Measurements from ENCODE around the gene ARAP3. TPM values are rescaled to one million over a fixed set of nuclear protein-coding genes. Genes with fewer than 3 reads are reported as not detected.

The ARAP3 gene
- total and polyA plus RNA-seq, 2 experiments from 2014 or later, result 0.59 to 1.6 TPM

DNA sequence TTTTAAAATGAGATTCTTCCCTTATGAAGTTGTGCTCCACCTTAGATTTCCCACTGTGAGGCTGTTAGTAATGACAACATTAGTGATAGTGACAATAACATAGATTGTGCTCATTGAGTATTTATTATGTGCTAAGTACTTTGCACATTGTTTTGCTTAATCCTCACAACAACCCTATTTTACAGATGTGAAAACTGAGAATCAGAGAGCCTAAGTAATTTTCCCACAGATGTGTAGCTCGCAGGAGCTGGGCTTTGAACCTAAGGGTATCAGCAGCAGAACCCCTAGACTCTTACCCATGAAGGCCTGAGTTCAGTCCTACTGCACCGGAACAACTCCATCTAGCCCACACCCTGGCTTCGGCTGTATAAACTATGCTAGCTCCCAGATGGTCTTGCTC is 15.6 kb upstream of the ARAP3 start:
- Histone ChIP-seq H3K4me1 (ENCODE audit: low read depth) (peaks cover 3% of the 10 kb centered on the region), H3K36me3 (no peaks in the 10 kb centered on the region), H3K27ac (no peak overlapping the region), H3K27me3 (peaks cover 65% of the 10 kb centered on the region), H3K9me3 (ENCODE audit: low read depth) (no peaks in the 10 kb centered on the region), H3K4me3 (no peak overlapping the region)
- DNase-seq (ENCODE audit: low read depth in 1 of 2, low spot score in 1 of 2), result no peak
- TF ChIP-seq, protein P1, sequence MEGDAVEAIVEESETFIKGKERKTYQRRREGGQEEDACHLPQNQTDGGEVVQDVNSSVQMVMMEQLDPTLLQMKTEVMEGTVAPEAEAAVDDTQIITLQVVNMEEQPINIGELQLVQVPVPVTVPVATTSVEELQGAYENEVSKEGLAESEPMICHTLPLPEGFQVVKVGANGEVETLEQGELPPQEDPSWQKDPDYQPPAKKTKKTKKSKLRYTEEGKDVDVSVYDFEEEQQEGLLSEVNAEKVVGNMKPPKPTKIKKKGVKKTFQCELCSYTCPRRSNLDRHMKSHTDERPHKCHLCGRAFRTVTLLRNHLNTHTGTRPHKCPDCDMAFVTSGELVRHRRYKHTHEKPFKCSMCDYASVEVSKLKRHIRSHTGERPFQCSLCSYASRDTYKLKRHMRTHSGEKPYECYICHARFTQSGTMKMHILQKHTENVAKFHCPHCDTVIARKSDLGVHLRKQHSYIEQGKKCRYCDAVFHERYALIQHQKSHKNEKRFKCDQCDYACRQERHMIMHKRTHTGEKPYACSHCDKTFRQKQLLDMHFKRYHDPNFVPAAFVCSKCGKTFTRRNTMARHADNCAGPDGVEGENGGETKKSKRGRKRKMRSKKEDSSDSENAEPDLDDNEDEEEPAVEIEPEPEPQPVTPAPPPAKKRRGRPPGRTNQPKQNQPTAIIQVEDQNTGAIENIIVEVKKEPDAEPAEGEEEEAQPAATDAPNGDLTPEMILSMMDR (IDR thresholded peaks at IDR 0.05; ENCODE audit: low read depth, low read length), result no peak

GRCh38 chr5:141696431-141696830 is 14.4 kb upstream of the ARAP3 start:
- Histone ChIP-seq H3K27me3 (peaks cover 58% of the 10 kb centered on the region), H3K27ac (no peak overlapping the region), H3K4me1 (ENCODE audit: low read depth) (peaks cover 3% of the 10 kb centered on the region), H3K9me3 (ENCODE audit: low read depth) (no peaks in the 10 kb centered on the region), H3K36me3 (no peaks in the 10 kb centered on the region), H3K4me3 (no peak overlapping the region)
- TF ChIP-seq, protein P1 (IDR thresholded peaks at IDR 0.05; ENCODE audit: low read depth, low read length), result no peak
- DNase-seq (ENCODE audit: low read depth in 1 of 2, low spot score in 1 of 2), result no peak

DNA sequence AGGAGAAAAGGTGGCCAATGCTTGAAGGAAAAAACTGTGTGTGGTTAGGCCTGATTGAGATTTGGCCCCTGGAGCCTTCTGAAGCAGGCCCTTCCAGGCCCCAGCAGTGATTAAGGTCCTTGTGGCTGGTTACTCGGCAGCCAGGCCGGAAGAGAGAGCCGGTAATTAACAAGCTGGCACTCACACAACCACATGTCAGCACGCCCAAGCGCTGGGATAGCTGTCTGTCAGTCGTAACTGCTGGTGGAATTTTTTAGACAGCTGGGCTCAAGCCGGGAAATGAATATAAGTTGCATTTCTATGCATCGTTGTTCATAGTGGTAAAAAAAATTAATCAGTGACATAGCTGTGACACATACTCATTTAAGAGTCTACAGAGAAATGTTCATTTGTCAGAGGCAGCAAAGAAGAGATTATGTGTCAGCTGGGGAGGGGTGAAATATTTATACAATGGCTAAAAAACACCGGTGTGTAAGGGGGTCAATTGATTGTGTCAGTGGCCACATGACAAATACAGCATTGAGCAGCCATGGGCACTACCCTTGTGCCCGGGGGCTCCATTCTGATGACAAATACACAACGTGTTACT is 13.7 kb upstream of the ARAP3 start:
- Histone ChIP-seq H3K4me3 (no peak overlapping the region), H3K27me3 (peaks cover 58% of the 10 kb centered on the region), H3K9me3 (ENCODE audit: low read depth) (no peaks in the 10 kb centered on the region), H3K27ac (no peak overlapping the region), H3K36me3 (no peaks in the 10 kb centered on the region), H3K4me1 (ENCODE audit: low read depth) (peaks cover 3% of the 10 kb centered on the region)
- DNase-seq (ENCODE audit: low read depth in 1 of 2, low spot score in 1 of 2), result peak; percentile 28 to 32
- TF ChIP-seq, protein P1 (IDR thresholded peaks at IDR 0.05; ENCODE audit: low read depth, low read length), result no peak

DNA sequence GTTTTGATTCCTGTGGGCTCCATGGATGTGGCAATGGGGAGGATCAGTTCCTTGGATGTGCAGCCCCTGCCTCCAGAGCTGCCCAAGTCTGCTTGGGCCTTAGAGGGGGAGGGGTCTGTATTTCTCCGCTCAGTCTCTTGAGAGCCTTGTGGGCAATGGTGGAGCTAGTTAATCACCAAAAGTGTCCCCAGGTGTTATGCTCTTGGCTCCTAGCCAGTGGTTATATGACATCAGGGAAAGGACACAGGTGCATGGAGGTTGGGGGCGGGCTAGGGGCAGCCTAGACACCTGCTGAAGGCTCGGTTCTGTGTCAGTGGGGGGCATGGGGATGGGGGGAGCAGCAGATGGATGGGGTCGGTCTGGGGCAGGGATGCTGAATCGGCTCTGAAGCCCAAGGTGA is 12.4 kb upstream of the ARAP3 start:
- no peak for DNase-seq (ENCODE audit: low read depth in 1 of 2, low spot score in 1 of 2)
- Histone ChIP-seq H3K36me3 (no peaks in the 10 kb centered on the region), H3K9me3 (ENCODE audit: low read depth) (no peaks in the 10 kb centered on the region), H3K4me3 (no peak overlapping the region), H3K27me3 (peaks cover 58% of the 10 kb centered on the region), H3K4me1 (ENCODE audit: low read depth) (peaks cover 3% of the 10 kb centered on the region), H3K27ac (no peak overlapping the region)
- TF ChIP-seq, protein P1 (IDR thresholded peaks at IDR 0.05; ENCODE audit: low read depth, low read length), result no peak

- DNase-seq (ENCODE audit: low read depth in 1 of 2, low spot score in 1 of 2), result peak in 1 of 2 donors; percentile 45
- no peaks in the 10 kb centered on the region for H3K36me3 ChIP-seq
- H3K27me3 ChIP-seq, result peaks cover 54% of the 10 kb centered on the region
- TF ChIP-seq, protein P1 (IDR thresholded peaks at IDR 0.05; ENCODE audit: low read depth, low read length), result no peak
- peaks cover 3% of the 10 kb centered on the region for H3K4me1 ChIP-seq (ENCODE audit: low read depth)
- no peak overlapping the region for H3K27ac ChIP-seq
- no peaks in the 10 kb centered on the region for H3K9me3 ChIP-seq (ENCODE audit: low read depth)
- no peak overlapping the region for H3K4me3 ChIP-seq
Observed at GRCh38 chr5:141692919-141693725, 11.1 kb upstream of the ARAP3 start.
